Stimulated activated CD8-positive, alpha-beta memory T cell treated with anti-CD3 and anti-CD28 coated beads, Interleukin-4, amount 100 ng/mL, for 4 hours (primary cell): ENCODE measurements around the gene PARP6.

Experiments
- DNase-seq, 2 donors: peaks; one replicate each; pipeline ENCODE4 v3.0.0-alpha.2; 2020; ENCODE audit warnings: low read depth in 2 of 2, low spot score in 1 of 2

PARP6 gene

GRCh38 chr15:72231066-72231832 is 41.1 kb downstream of the PARP6 start, which contains the start of gene PKM:
Gene PKM (minus strand): TSS chr15:72231190. CDS start chr15:72219097, 12,093 bp downstream.
- peak; percentile 91 to 94 for DNase-seq

GRCh38 chr15:72230197-72231065 is 41.9 kb downstream of the PARP6 start:
- DNase-seq: peak; percentile 64 to 71

GRCh38 chr15:72229947-72230196 is 42.5 kb downstream of the PARP6 start:
- no peak for DNase-seq

GRCh38 chr15:72229076-72229946 is 43.0 kb downstream of the PARP6 start:
- no peak for DNase-seq

- DNase-seq: no peak
Observed at GRCh38 chr15:72227720-72228119, 44.6 kb downstream of the PARP6 start.

GRCh38 chr15:72227192-72227586 is 45.2 kb downstream of the PARP6 start:
- DNase-seq: no peak

GRCh38 chr15:72223278-72223677 is 49.1 kb downstream of the PARP6 start:
- no peak for DNase-seq

- no peak for DNase-seq
Observed at GRCh38 chr15:72222393-72222792, 50.0 kb downstream of the PARP6 start.

GRCh38 chr15:72220687-72221086 is 51.7 kb downstream of the PARP6 start:
- DNase-seq: no peak

GRCh38 chr15:72217216-72217615 is 55.1 kb downstream of the PARP6 start:
- DNase-seq: no peak

GRCh38 chr15:72216079-72216478 is 56.3 kb downstream of the PARP6 start:
- DNase-seq: no peak

- DNase-seq: no peak
Observed at GRCh38 chr15:72207558-72208085, 64.7 kb downstream of the PARP6 start.

GRCh38 chr15:72206677-72207000 is 65.7 kb downstream of the PARP6 start:
- no peak for DNase-seq

- no peak for DNase-seq
Observed at GRCh38 chr15:72205896-72206676, 66.3 kb downstream of the PARP6 start.

GRCh38 chr15:72205273-72205672 is 67.1 kb downstream of the PARP6 start:
- DNase-seq: no peak

GRCh38 chr15:72203507-72203837 is 68.9 kb downstream of the PARP6 start:
- DNase-seq: no peak

GRCh38 chr15:72202801-72203506 is 69.4 kb downstream of the PARP6 start:
- no peak for DNase-seq

- DNase-seq: no peak
Observed at GRCh38 chr15:72202302-72202701, 70.1 kb downstream of the PARP6 start.

- no peak for DNase-seq
Observed at GRCh38 chr15:72201391-72201921, 70.9 kb downstream of the PARP6 start.
